Vagina (tissue), 2 donors: ENCODE data around the gene DNM3.

Source experiments
- CTCF ChIP-seq, 3 experiments: fragments of 450-650 bp in 2 of 3; fragments of 200-600 bp in 1 of 3; sonication (generic) in 1 of 3; IDR thresholded peaks; one replicate each; pipeline ENCODE4 v1.5.1; 2017 to 2019; ENCODE audit warnings: antibody characterized with exemption in 3 of 3, mild to moderate bottlenecking in 2 of 3, moderate library complexity in 2 of 3
- POLR2A ChIP-seq, 2 donors: fragments of 450-650 bp; IDR thresholded peaks; one replicate each; pipeline ENCODE4 v1.6.1; 2017; ENCODE audit warnings: antibody characterized with exemption in 2 of 2, mild to moderate bottlenecking in 2 of 2, moderate library complexity in 2 of 2
- POLR2AphosphoS5 ChIP-seq, 2 donors: sonication (generic); formaldehyde crosslinking; IDR thresholded peaks; one replicate each; pipeline ENCODE4 v1.9.0; 2017; ENCODE audit warnings: antibody characterized with exemption in 2 of 2, mild to moderate bottlenecking in 2 of 2, low read depth in 1 of 2; ENCODE audit not compliant: insufficient read depth in 1 of 2

- TF ChIP-seq CTCF (IDR thresholded peaks at IDR 0.05) (no peak), POLR2AphosphoS5 (IDR thresholded peaks at IDR 0.05; ENCODE audit: insufficient read depth in 1 of 2, low read depth in 1 of 2) (no peak), POLR2A (IDR thresholded peaks at IDR 0.05) (no peak)
Measured at GRCh38 chr1:171990371-171990770, 149.1 kb downstream of the DNM3 start.
